ENCODE measurements around the gene MTARC2.

- TF ChIP-seq YY1 (IDR thresholded peaks at IDR 0.05; ENCODE audit: insufficient read depth, insufficient read length): no peak
- no peak for TF ChIP-seq ZNF274 (IDR thresholded peaks at IDR 0.05; ENCODE audit: low read depth, low read length)
- no peak for TF ChIP-seq SUZ12 (IDR thresholded peaks at IDR 0.05; ENCODE audit: extremely low read depth, insufficient read depth, insufficient read length)
Measured at GRCh38 chr1:220809704-220810103, 61.6 kb downstream of the MTARC2 start.

Measured in NT2/D1 (cell line).